ENCODE data around the gene MT1A. TPM values are rescaled to one million over a fixed set of nuclear protein-coding genes. Genes with fewer than 3 reads are reported as not detected.

Gene MT1A
- total RNA-seq, 1 donor from 2014 or later, result not detected

GRCh38 chr16:56593573-56594291 lies 44.7 kb upstream of the MT1A start:
- Mint-ChIP-seq H3K27ac (ENCODE audit: unreplicated experiment) (no peak overlapping the region), H3K9me3 (ENCODE audit: unreplicated experiment) (peaks cover 6% of the 10 kb centered on the region), H3K4me3 (ENCODE audit: unreplicated experiment) (no peak overlapping the region), H3K27me3 (ENCODE audit: unreplicated experiment) (peaks cover 34% of the 10 kb centered on the region), H3K4me1 (ENCODE audit: unreplicated experiment) (peaks cover 7% of the 10 kb centered on the region), H3K36me3 (ENCODE audit: unreplicated experiment) (no peaks in the 10 kb centered on the region)
- TF ChIP-seq CTCF (IDR thresholded peaks at IDR 0.05), result no peak
- no peak for DNase-seq (ENCODE audit: extremely low spot score, unreplicated experiment)

- Mint-ChIP-seq H3K27ac (ENCODE audit: unreplicated experiment) (no peak overlapping the region), H3K4me1 (ENCODE audit: unreplicated experiment) (peaks cover 5% of the 10 kb centered on the region), H3K36me3 (ENCODE audit: unreplicated experiment) (no peaks in the 10 kb centered on the region), H3K9me3 (ENCODE audit: unreplicated experiment) (peaks cover 6% of the 10 kb centered on the region), H3K4me3 (ENCODE audit: unreplicated experiment) (no peak overlapping the region), H3K27me3 (ENCODE audit: unreplicated experiment) (peaks cover 32% of the 10 kb centered on the region)
- no peak for TF ChIP-seq CTCF (IDR thresholded peaks at IDR 0.05)
- DNase-seq (ENCODE audit: extremely low spot score, unreplicated experiment), result no peak
These were observed 44.2 kb upstream of the MT1A start for GRCh38 chr16:56594292-56594619.

GRCh38 chr16:56600398-56600999 lies 38.0 kb upstream of the MT1A start:
- Mint-ChIP-seq H3K27ac (ENCODE audit: unreplicated experiment) (no peak overlapping the region), H3K27me3 (ENCODE audit: unreplicated experiment) (peaks cover 16% of the 10 kb centered on the region), H3K36me3 (ENCODE audit: unreplicated experiment) (no peaks in the 10 kb centered on the region), H3K4me3 (ENCODE audit: unreplicated experiment) (no peak overlapping the region), H3K4me1 (ENCODE audit: unreplicated experiment) (peaks cover 7% of the 10 kb centered on the region), H3K9me3 (ENCODE audit: unreplicated experiment) (peaks cover 6% of the 10 kb centered on the region)
- no peak for DNase-seq (ENCODE audit: extremely low spot score, unreplicated experiment)
- peak; percentile 69 for TF ChIP-seq CTCF (IDR thresholded peaks at IDR 0.05)

- Mint-ChIP-seq H3K4me3 (ENCODE audit: unreplicated experiment) (no peak overlapping the region), H3K27me3 (ENCODE audit: unreplicated experiment) (peaks cover 11% of the 10 kb centered on the region), H3K36me3 (ENCODE audit: unreplicated experiment) (no peaks in the 10 kb centered on the region), H3K27ac (ENCODE audit: unreplicated experiment) (no peak overlapping the region), H3K9me3 (ENCODE audit: unreplicated experiment) (peaks cover 6% of the 10 kb centered on the region), H3K4me1 (ENCODE audit: unreplicated experiment) (peaks cover 15% of the 10 kb centered on the region)
- DNase-seq (ENCODE audit: extremely low spot score, unreplicated experiment), result no peak
- no peak for TF ChIP-seq CTCF (IDR thresholded peaks at IDR 0.05)
These were observed 37.1 kb upstream of the MT1A start for GRCh38 chr16:56601325-56601724.

- Mint-ChIP-seq H3K36me3 (ENCODE audit: unreplicated experiment) (no peaks in the 10 kb centered on the region), H3K27me3 (ENCODE audit: unreplicated experiment) (no peaks in the 10 kb centered on the region), H3K4me3 (ENCODE audit: unreplicated experiment) (no peak overlapping the region), H3K27ac (ENCODE audit: unreplicated experiment) (no peak overlapping the region), H3K4me1 (ENCODE audit: unreplicated experiment) (peaks cover 32% of the 10 kb centered on the region), H3K9me3 (ENCODE audit: unreplicated experiment) (no peaks in the 10 kb centered on the region)
- no peak for DNase-seq (ENCODE audit: extremely low spot score, unreplicated experiment)
- TF ChIP-seq CTCF (IDR thresholded peaks at IDR 0.05), result peak; percentile 60
These were observed 34.9 kb upstream of the MT1A start for GRCh38 chr16:56603589-56603988.

Data from osteocyte (in vitro differentiated cells).